ENCODE results near the gene PRKAR2B. TPM values are rescaled to one million over a fixed set of nuclear protein-coding genes. Genes with fewer than 3 reads are reported as not detected.

The PRKAR2B gene
- polyA plus RNA-seq, 3 donors: 2.5 to 5.6 (median 3.5) TPM

GRCh38 chr7:107048783-107049418 lies 4.4 kb downstream of the PRKAR2B start:
- no peak for DNase-seq
- Histone ChIP-seq H3K4me1 (ENCODE audit: control insufficient read depth in 1 of 2, insufficient read depth in 2 of 2, low read length in 2 of 2) (peaks cover 11 to 22% of the 10 kb centered on the region in 2 donors), H3K9me3 (replicated peaks in 1 of 2; ENCODE audit: control insufficient read depth in 1 of 2, insufficient read depth in 1 of 2, low read length in 2 of 2) (no peaks in the 10 kb centered on the region), H2AFZ (ENCODE audit: insufficient read depth, low read depth, low read length, poor library complexity, severe bottlenecking) (no peak overlapping the region), H3K27me3 (ENCODE audit: control insufficient read depth in 2 of 2, insufficient read depth in 2 of 2, low read length in 2 of 2) (no peaks in the 10 kb centered on the region), H3K36me3 (replicated peaks in 1 of 2; ENCODE audit: control insufficient read depth in 1 of 2, insufficient read depth in 2 of 2, low read length in 2 of 2) (no peaks in the 10 kb centered on the region), H3K9ac (ENCODE audit: insufficient read depth, low read length, poor library complexity, severe bottlenecking) (no peak overlapping the region), H3K79me2 (ENCODE audit: insufficient read depth, low read length) (peaks cover 46% of the 10 kb centered on the region), H3K4me2 (replicated peaks; ENCODE audit: extremely low read depth, low read length, poor library complexity, severe bottlenecking) (no peak overlapping the region), H3K4me3 (replicated peaks in 1 of 3; ENCODE audit: low read depth in 2 of 3, low read length in 3 of 3) (no peak overlapping the region), H3K27ac (ENCODE audit: low read depth in 1 of 2, low read length in 2 of 2) (no peak overlapping the region), H4K20me1 (ENCODE audit: insufficient read depth, low read length) (no peaks in the 10 kb centered on the region)
- Mint-ChIP-seq H3K9me3 (no peaks in the 10 kb centered on the region), H3K4me3 (no peak overlapping the region), H3K4me1 (peaks cover 28% of the 10 kb centered on the region), H3K27me3 (ENCODE audit: low read depth in 3 of 3) (peaks cover 0 to 2% (median 0%) of the 10 kb centered on the region in 3 donors), H3K36me3 (peaks cover 0 to 2% of the 10 kb centered on the region in 2 donors), H3K27ac (no peak overlapping the region)
- no peak for TF ChIP-seq CTCF (IDR thresholded peaks at IDR 0.05)
- 100% methylated on average over 1 of the region's 4 CpGs for WGBS (ENCODE audit: insufficient coverage)
- intact Hi-C loops (cut with micrococcal nuclease): no loop called here

GRCh38 chr7:107049480-107049879 lies 5.0 kb downstream of the PRKAR2B start:
- WGBS (ENCODE audit: insufficient coverage): no CpG with 5 or more reads among the region's 1 CpG
- H4K20me1 ChIP-seq (ENCODE audit: insufficient read depth, low read length): no peaks in the 10 kb centered on the region
- peaks cover 47% of the 10 kb centered on the region for H3K79me2 ChIP-seq (ENCODE audit: insufficient read depth, low read length)
- Mint-ChIP-seq H3K27me3 (ENCODE audit: low read depth in 3 of 3) (no peaks in the 10 kb centered on the region), H3K27ac (no peak overlapping the region), H3K9me3 (no peaks in the 10 kb centered on the region), H3K36me3 (peaks cover 0 to 5% of the 10 kb centered on the region in 2 donors), H3K4me3 (no peak overlapping the region), H3K4me1 (peaks cover 25% of the 10 kb centered on the region)
- no peak overlapping the region for H3K4me3 ChIP-seq (replicated peaks in 1 of 3; ENCODE audit: low read depth in 2 of 3, low read length in 3 of 3)
- no peak overlapping the region for H3K9ac ChIP-seq (ENCODE audit: insufficient read depth, low read length, poor library complexity, severe bottlenecking)
- no peak overlapping the region for H3K4me2 ChIP-seq (replicated peaks; ENCODE audit: extremely low read depth, low read length, poor library complexity, severe bottlenecking)
- no peaks in the 10 kb centered on the region for H3K36me3 ChIP-seq (replicated peaks in 1 of 2; ENCODE audit: control insufficient read depth in 1 of 2, insufficient read depth in 2 of 2, low read length in 2 of 2)
- intact Hi-C loops (cut with micrococcal nuclease): no loop called here
- TF ChIP-seq CTCF (IDR thresholded peaks at IDR 0.05): no peak
- H3K27ac ChIP-seq (ENCODE audit: low read depth in 1 of 2, low read length in 2 of 2): no peak overlapping the region
- no peaks in the 10 kb centered on the region for H3K9me3 ChIP-seq (replicated peaks in 1 of 2; ENCODE audit: control insufficient read depth in 1 of 2, insufficient read depth in 1 of 2, low read length in 2 of 2)
- no peaks in the 10 kb centered on the region for H3K27me3 ChIP-seq (ENCODE audit: control insufficient read depth in 2 of 2, insufficient read depth in 2 of 2, low read length in 2 of 2)
- H2AFZ ChIP-seq (ENCODE audit: insufficient read depth, low read depth, low read length, poor library complexity, severe bottlenecking): no peak overlapping the region
- H3K4me1 ChIP-seq (ENCODE audit: control insufficient read depth in 1 of 2, insufficient read depth in 2 of 2, low read length in 2 of 2): peaks cover 11 to 17% of the 10 kb centered on the region in 2 donors
- DNase-seq: no peak

Data from CD14-positive monocyte (primary cell).